K562 (cell line): ENCODE data around the gene BGN. TPM values are rescaled to one million over a fixed set of nuclear protein-coding genes. Genes with fewer than 3 reads are reported as not detected.

ENCODE experiments used
- ATAC-seq: fragments of 200-7000 bp; cut with Tn5 transposase; 3 replicates; pipeline ENCODE4 v1.9.1; 2020; ENCODE audit warnings: moderate library complexity
- BruUV-seq: library from RNA; stranded (reverse); fragments of 400-500 nt; replicated peaks from 2 replicates; lab custom pipeline; 2021; lab: Mats Ljungman, UMichigan
- CTCF ChIA-PET: fragments of 300-600 bp; formaldehyde crosslinking; extraction: SDS; loops from one replicate; lab custom pipeline; 2021; ENCODE audit warnings: low intra/inter-chr PET ratio; lab: Yijun Ruan, JAX
- POLR2A ChIA-PET: fragments of 300-600, 350-650 bp; sonication (Branson Sonifier 250); formaldehyde crosslinking; extraction: SDS; loops from one replicate; lab custom pipeline; 2021; ENCODE audit warnings: antibody characterized with exemption, inconsistent platforms; lab: Yijun Ruan, JAX
- DNase-seq, 4 experiments: peaks; one replicate each; pipeline versions ENCODE4 v3.0.0 to v3.0.0-alpha.2; 2011 to 2018; ENCODE audit warnings: low spot score in 3 of 4, mixed read lengths in 3 of 4; ENCODE audit errors: extremely low read depth in 1 of 4
- FAIRE-seq: peaks from 2 replicates; lab custom pipeline; 2011; peaks lifted over from hg19 to GRCh38; lab: Jason Lieb, UNC
- H2AFZ ChIP-seq: 2 replicates; pipeline ENCODE4 v1.6.0; 2011; ENCODE audit warnings: low read depth, low read length, control low read depth, inconsistent platforms
- H3K27ac ChIP-seq: fragments of 200-600 bp; 3 replicates; pipeline ENCODE4 v1.8.0; 2011; ENCODE audit warnings: low read depth, mild to moderate bottlenecking, control low read depth, inconsistent platforms, low read length, moderate library complexity, mixed read lengths; ENCODE audit errors: extremely low read depth
- H3K27me3 ChIP-seq, 2 experiments: fragments of 300-600 bp in 1 of 2; 2 replicates in 1 of 2; 3 replicates in 1 of 2; pipeline versions ENCODE4 v1.6.0 to v1.8.0; 2011; ENCODE audit warnings: inconsistent platforms in 2 of 2, low read length in 2 of 2, mild to moderate bottlenecking in 1 of 2, mixed read lengths in 1 of 2, moderate library complexity in 1 of 2; ENCODE audit not compliant: control insufficient read depth in 2 of 2, insufficient read depth in 2 of 2
- H3K36me3 ChIP-seq: fragments of 300-600 bp; 3 replicates; pipeline ENCODE4 v1.8.0; 2011; ENCODE audit warnings: mild to moderate bottlenecking, low read length, inconsistent platforms; ENCODE audit not compliant: control insufficient read depth, insufficient read depth
- H3K4me1 ChIP-seq, 2 experiments: fragments of 200-600 bp in 1 of 2; replicated peaks in 1 of 2; 2 replicates in 1 of 2; 3 replicates in 1 of 2; pipeline versions ENCODE4 v1.5.1 to v1.8.0; 2011; ENCODE audit warnings: inconsistent platforms in 2 of 2, low read length in 2 of 2, mild to moderate bottlenecking in 1 of 2, mixed read lengths in 1 of 2, moderate library complexity in 1 of 2; ENCODE audit not compliant: control insufficient read depth in 2 of 2, insufficient read depth in 2 of 2
- H3K4me2 ChIP-seq: 2 replicates; pipeline ENCODE4 v1.6.1; 2011; ENCODE audit warnings: low read length, control low read depth, inconsistent platforms, mixed read lengths; ENCODE audit not compliant: insufficient read depth
- H3K4me3 ChIP-seq: fragments of 200-600 bp; sonication (generic), shearing (Covaris generic); 2 replicates; pipeline ENCODE4 v1.5.1; 2016; ENCODE audit warnings: control low read depth, inconsistent platforms
- H3K79me2 ChIP-seq: fragments of 200-600 bp; 3 replicates; pipeline ENCODE4 v1.8.0; 2011; ENCODE audit warnings: low read length, inconsistent platforms; ENCODE audit not compliant: control insufficient read depth, insufficient read depth
- H3K9ac ChIP-seq, 2 experiments: 2 replicates each; pipeline versions ENCODE4 v1.6.0 to v1.6.1; 2011; ENCODE audit warnings: low read depth in 2 of 2, low read length in 2 of 2, control low read depth in 1 of 2, inconsistent platforms in 1 of 2, mild to moderate bottlenecking in 1 of 2, mixed read lengths in 1 of 2; ENCODE audit not compliant: insufficient read depth in 1 of 2
- H3K9me1 ChIP-seq: one replicate; pipeline ENCODE4 v1.6.0; 2011; ENCODE audit warnings: inconsistent platforms, mild to moderate bottlenecking, low read length, moderate library complexity; ENCODE audit not compliant: control insufficient read depth, insufficient read depth
- H3K9me3 ChIP-seq: replicated peaks from 2 replicates; pipeline ENCODE4 v1.5.1; 2011; ENCODE audit warnings: low read depth, low read length, inconsistent platforms; ENCODE audit not compliant: control insufficient read depth, insufficient read depth
- H4K20me1 ChIP-seq: replicated peaks from 2 replicates; pipeline ENCODE4 v1.6.1; 2011; ENCODE audit warnings: low read length, inconsistent platforms, mixed read lengths; ENCODE audit not compliant: control insufficient read depth, insufficient read depth
- ARNT ChIP-seq, 2 experiments: fragments of 450-650 bp; IDR thresholded peaks; 2 replicates each; pipeline ENCODE4 v1.6.1; 2016; ENCODE audit warnings: mild to moderate bottlenecking in 1 of 2
- CBX8 ChIP-seq: fragments of 200-600 bp; sonication (generic); IDR thresholded peaks from 2 replicates; pipeline ENCODE4 v1.6.1; 2012; ENCODE audit warnings: borderline replicate concordance, mixed run types, low read depth, mild to moderate bottlenecking, moderate library complexity, mixed read lengths, low read length, control low read depth, inconsistent platforms; ENCODE audit not compliant: poor library complexity, severe bottlenecking; ENCODE audit errors: extremely low read depth
- MCM7 ChIP-seq, 2 experiments: fragments of 450-650 bp; IDR thresholded peaks; 2 replicates each; pipeline ENCODE4 v1.6.1; 2016 to 2018
- NFATC3 ChIP-seq: fragments of 450-650 bp; IDR thresholded peaks from 2 replicates; pipeline ENCODE4 v1.6.1; 2017; ENCODE audit warnings: mild to moderate bottlenecking
- PCBP1 ChIP-seq: fragments of 200-400 bp; formaldehyde crosslinking; IDR thresholded peaks from 2 replicates; pipeline ENCODE4 v1.6.1; 2018; ENCODE audit warnings: mild to moderate bottlenecking, low read depth, low read length; ENCODE audit not compliant: poor library complexity, severe bottlenecking
- SRSF7 ChIP-seq: fragments of 200-400 bp; formaldehyde crosslinking; optimal IDR thresholded peaks from 2 replicates; pipeline ENCODE3; 2017; ENCODE audit warnings: mild to moderate bottlenecking, low read depth, low read length
- TAF15 ChIP-seq: fragments of 200-400 bp; formaldehyde crosslinking; IDR thresholded peaks from 2 replicates; pipeline ENCODE4 v1.6.1; 2017; ENCODE audit warnings: mild to moderate bottlenecking, low read depth, low read length, moderate library complexity
- ZBTB17 ChIP-seq: fragments of 450-650 bp; formaldehyde crosslinking; IDR thresholded peaks from 2 replicates; pipeline ENCODE4 v1.4.0; 2020; ENCODE audit warnings: mild to moderate bottlenecking
- ZNF780A ChIP-seq: fragments of 250-450 bp; sonication (Bioruptor Pico); IDR thresholded peaks from 2 replicates; pipeline ENCODE4 v1.5.0; 2021; ENCODE audit warnings: mild to moderate bottlenecking
- WGBS: fragments of 100-300 bp; shearing (Covaris generic); methylation state at CpG from one replicate; pipeline ENCODE4 v1.1.6; 2016; ENCODE audit warnings: low coverage, mixed read lengths; ENCODE audit not compliant: insufficient coverage; ENCODE audit errors: missing lambda C conversion rate; 5-methylcytosine and 5-hydroxymethylcytosine counted together
- in situ Hi-C: fragments of 300-500 bp; cut with MboI; formaldehyde crosslinking; loops from 4 replicates; pipeline ENCODE4 v1.15.0; 2018; ENCODE audit warnings: inconsistent platforms, mixed read lengths
- intact Hi-C: fragments of 100-400 bp; cut with micrococcal nuclease; formaldehyde crosslinking; loops from 2 replicates; pipeline ENCODE4 v1.14.2; 2022
- polyA plus RNA-seq, 8 experiments: library from polyadenylated mRNA; depleted of rRNA in 4 of 8; stranded (reverse) in 5 of 8; unstranded in 3 of 8; fragments of >200 nt; fragmentation: Nextera tagmentation in 2 of 8; fragmentation: Illumina TruSeq in 1 of 8; extraction: Ambion mirVana in 2 of 8; extraction: Trizol in 1 of 8; gene quantifications; 2 replicates each; pipeline versions ENCODE4 v1.2.1 to v1.2.3, GENCODE V29; 2011 to 2014; ENCODE audit warnings: inconsistent platforms in 1 of 8, missing spikeins in 1 of 8
- total RNA-seq, 7 experiments: library from RNA; depleted of rRNA in 6 of 7; stranded (reverse); fragments of >200 nt in 6 of 7; fragmentation: Illumina TruSeq in 2 of 7; extraction: Trizol in 2 of 7; gene quantifications; 2 replicates each; pipeline versions ENCODE4 v1.2.1 to v1.2.3, GENCODE V29; 2011 to 2021; ENCODE audit warnings: low replicate concordance in 1 of 7
- TF ChIP-seq, protein P1 (sequence below), 2 experiments: fragments of 450-650 bp in 1 of 2; IDR thresholded peaks; 2 replicates each; pipeline ENCODE4 v1.6.1; 2011 to 2017; ENCODE audit warnings: low read depth in 2 of 2, antibody characterized with exemption in 1 of 2, borderline replicate concordance in 1 of 2, low read length in 1 of 2, mild to moderate bottlenecking in 1 of 2, mixed read lengths in 1 of 2; ENCODE audit not compliant: control insufficient read depth in 1 of 2
- TF ChIP-seq, protein P2 (sequence below): fragments of 250-450 bp; sonication (Bioruptor Pico); IDR thresholded peaks from 2 replicates; pipeline ENCODE4 v1.4.0; 2020
- TF ChIP-seq, protein P3 (sequence below): fragments of 200-800 bp; sonication (Bioruptor generic); IDR thresholded peaks from 2 replicates; pipeline ENCODE4 v1.6.1; 2017; ENCODE audit warnings: missing genetic modification characterization, missing compliant biosample characterization

The BGN gene
- total and polyA plus RNA-seq, 9 of the 15 experiments (the other 6 are each of a cell fraction or from before 2014, with no cell fraction given), result 0.11 TPM; not detected in 8

DNA sequence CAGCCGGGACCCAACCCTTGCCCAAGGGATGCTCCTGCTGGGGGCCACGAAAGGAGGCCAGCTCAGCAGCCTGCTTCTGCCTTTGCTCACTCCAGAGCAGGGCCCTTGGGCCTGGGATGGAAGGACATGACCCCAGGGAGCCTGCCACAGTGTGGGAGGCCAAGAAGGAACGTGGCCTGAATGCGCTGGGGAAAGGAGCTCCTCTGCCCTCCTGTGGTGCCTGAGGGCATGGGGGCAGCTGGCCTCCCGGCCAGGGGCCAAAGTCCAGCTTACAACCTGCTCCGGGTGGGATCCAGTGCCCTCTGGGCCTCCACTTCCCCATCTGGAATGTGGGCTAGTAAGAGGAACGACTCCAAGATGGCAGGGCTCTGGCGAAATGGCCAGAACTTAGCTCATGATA lies 20.7 kb downstream of the BGN start:
- 2% methylated on average over 6 of the region's 8 CpGs for WGBS
- ChIA-PET POLR2A (interaction anchor here (0.6 to 1.0 kb wide), 3 partner anchors 164 to 453 kb away, joined by 3 read pairs; no protein-coding TSS in a partner anchor), CTCF (no interaction called here)
- in situ Hi-C loops (no loop called here), intact Hi-C loops (no loop called here)
- ATAC-seq (no peak), FAIRE-seq (no peak), DNase-seq (no peak)
- Histone ChIP-seq H3K4me2 (no peak overlapping the region), H4K20me1 (no peaks in the 10 kb centered on the region), H3K79me2 (no peaks in the 10 kb centered on the region), H3K27me3 (peaks cover 0 to 25% of the 10 kb centered on the region in 2 experiments; a peak in 3 of 5 replicates), H3K9me3 (no peaks in the 10 kb centered on the region), H3K27ac (no peak overlapping the region), H3K4me1 (0 out of 5 replicates have a peak, but pooled peaks cover 0 to 6% of the 10 kb centered on the region in 2 experiments), H3K36me3 (no peaks in the 10 kb centered on the region), H3K9me1 (no peaks in the 10 kb centered on the region), H2AFZ (no peak overlapping the region), H3K4me3 (no peak overlapping the region), H3K9ac (no peak overlapping the region)
- BruUV-seq, result no TSS peak
- TF ChIP-seq PCBP1, result no peak
- TF ChIP-seq ZBTB17, result no peak
- TF ChIP-seq, protein P1, sequence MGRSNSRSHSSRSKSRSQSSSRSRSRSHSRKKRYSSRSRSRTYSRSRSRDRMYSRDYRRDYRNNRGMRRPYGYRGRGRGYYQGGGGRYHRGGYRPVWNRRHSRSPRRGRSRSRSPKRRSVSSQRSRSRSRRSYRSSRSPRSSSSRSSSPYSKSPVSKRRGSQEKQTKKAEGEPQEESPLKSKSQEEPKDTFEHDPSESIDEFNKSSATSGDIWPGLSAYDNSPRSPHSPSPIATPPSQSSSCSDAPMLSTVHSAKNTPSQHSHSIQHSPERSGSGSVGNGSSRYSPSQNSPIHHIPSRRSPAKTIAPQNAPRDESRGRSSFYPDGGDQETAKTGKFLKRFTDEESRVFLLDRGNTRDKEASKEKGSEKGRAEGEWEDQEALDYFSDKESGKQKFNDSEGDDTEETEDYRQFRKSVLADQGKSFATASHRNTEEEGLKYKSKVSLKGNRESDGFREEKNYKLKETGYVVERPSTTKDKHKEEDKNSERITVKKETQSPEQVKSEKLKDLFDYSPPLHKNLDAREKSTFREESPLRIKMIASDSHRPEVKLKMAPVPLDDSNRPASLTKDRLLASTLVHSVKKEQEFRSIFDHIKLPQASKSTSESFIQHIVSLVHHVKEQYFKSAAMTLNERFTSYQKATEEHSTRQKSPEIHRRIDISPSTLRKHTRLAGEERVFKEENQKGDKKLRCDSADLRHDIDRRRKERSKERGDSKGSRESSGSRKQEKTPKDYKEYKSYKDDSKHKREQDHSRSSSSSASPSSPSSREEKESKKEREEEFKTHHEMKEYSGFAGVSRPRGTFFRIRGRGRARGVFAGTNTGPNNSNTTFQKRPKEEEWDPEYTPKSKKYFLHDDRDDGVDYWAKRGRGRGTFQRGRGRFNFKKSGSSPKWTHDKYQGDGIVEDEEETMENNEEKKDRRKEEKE (IDR thresholded peaks at IDR 0.05; ENCODE audit: borderline replicate concordance in 1 of 2, control insufficient read depth in 1 of 2, low read depth in 2 of 2, low read length in 1 of 2), result no peak
- no peak for TF ChIP-seq ZNF780A
- no peak for TF ChIP-seq TAF15
- TF ChIP-seq NFATC3, result no peak
- no peak for TF ChIP-seq ARNT (IDR thresholded peaks at IDR 0.05)
- TF ChIP-seq, protein P2, sequence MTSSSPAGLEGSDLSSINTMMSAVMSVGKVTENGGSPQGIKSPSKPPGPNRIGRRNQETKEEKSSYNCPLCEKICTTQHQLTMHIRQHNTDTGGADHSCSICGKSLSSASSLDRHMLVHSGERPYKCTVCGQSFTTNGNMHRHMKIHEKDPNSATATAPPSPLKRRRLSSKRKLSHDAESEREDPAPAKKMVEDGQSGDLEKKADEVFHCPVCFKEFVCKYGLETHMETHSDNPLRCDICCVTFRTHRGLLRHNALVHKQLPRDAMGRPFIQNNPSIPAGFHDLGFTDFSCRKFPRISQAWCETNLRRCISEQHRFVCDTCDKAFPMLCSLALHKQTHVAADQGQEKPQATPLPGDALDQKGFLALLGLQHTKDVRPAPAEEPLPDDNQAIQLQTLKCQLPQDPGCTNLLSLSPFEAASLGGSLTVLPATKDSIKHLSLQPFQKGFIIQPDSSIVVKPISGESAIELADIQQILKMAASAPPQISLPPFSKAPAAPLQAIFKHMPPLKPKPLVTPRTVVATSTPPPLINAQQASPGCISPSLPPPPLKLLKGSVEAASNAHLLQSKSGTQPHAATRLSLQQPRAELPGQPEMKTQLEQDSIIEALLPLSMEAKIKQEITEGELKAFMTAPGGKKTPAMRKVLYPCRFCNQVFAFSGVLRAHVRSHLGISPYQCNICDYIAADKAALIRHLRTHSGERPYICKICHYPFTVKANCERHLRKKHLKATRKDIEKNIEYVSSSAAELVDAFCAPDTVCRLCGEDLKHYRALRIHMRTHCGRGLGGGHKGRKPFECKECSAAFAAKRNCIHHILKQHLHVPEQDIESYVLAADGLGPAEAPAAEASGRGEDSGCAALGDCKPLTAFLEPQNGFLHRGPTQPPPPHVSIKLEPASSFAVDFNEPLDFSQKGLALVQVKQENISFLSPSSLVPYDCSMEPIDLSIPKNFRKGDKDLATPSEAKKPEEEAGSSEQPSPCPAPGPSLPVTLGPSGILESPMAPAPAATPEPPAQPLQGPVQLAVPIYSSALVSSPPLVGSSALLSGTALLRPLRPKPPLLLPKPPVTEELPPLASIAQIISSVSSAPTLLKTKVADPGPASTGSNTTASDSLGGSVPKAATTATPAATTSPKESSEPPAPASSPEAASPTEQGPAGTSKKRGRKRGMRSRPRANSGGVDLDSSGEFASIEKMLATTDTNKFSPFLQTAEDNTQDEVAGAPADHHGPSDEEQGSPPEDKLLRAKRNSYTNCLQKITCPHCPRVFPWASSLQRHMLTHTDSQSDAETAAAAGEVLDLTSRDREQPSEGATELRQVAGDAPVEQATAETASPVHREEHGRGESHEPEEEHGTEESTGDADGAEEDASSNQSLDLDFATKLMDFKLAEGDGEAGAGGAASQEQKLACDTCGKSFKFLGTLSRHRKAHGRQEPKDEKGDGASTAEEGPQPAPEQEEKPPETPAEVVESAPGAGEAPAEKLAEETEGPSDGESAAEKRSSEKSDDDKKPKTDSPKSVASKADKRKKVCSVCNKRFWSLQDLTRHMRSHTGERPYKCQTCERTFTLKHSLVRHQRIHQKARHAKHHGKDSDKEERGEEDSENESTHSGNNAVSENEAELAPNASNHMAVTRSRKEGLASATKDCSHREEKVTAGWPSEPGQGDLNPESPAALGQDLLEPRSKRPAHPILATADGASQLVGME (CRISPR knock-in tag), result no peak
- TF ChIP-seq, protein P3, sequence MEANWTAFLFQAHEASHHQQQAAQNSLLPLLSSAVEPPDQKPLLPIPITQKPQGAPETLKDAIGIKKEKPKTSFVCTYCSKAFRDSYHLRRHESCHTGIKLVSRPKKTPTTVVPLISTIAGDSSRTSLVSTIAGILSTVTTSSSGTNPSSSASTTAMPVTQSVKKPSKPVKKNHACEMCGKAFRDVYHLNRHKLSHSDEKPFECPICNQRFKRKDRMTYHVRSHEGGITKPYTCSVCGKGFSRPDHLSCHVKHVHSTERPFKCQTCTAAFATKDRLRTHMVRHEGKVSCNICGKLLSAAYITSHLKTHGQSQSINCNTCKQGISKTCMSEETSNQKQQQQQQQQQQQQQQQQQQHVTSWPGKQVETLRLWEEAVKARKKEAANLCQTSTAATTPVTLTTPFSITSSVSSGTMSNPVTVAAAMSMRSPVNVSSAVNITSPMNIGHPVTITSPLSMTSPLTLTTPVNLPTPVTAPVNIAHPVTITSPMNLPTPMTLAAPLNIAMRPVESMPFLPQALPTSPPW (CRISPR knock-in tag), result no peak
- TF ChIP-seq SRSF7, result no peak
- no peak for TF ChIP-seq CBX8
- no peak for TF ChIP-seq MCM7 (IDR thresholded peaks at IDR 0.05)
